DOHH2 (cell line): ENCODE results near the gene PSME4.

Experiments used
- CTCF ChIP-seq: fragments of 200-600 bp; sonication (generic); IDR thresholded peaks from one replicate; pipeline ENCODE4 v1.5.1; 2014; ENCODE audit warnings: antibody characterized with exemption, mild to moderate bottlenecking, low read depth, low read length; ENCODE audit not compliant: poor library complexity, severe bottlenecking
- EZH2phosphoT487 ChIP-seq: fragments of 200-600 bp; sonication (generic); IDR thresholded peaks from 2 replicates; pipeline ENCODE4 v1.6.1; 2017; ENCODE audit warnings: borderline replicate concordance, mild to moderate bottlenecking, antibody characterized with exemption, low read length, moderate library complexity, mixed read lengths

DNA sequence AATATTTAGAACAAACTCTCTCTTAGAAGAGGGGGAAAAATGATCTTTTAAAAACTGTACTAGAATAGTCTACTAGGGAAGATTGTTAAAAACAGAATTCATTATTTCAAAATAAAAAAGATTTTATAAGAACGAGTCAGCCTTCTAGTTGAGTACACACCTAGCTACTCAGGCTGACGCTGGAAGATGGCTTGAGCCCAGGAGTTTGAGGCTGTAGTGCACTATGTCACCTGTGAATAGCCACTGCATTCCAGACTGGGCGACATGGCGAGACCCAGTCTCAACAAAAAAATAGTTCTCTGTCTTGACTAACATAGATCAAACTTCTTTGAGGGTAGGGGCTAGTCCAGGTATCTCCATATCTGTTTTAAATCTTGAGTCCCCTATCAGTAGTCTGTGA is 150.1 kb downstream of the PSME4 start:
- no peak for TF ChIP-seq CTCF
- TF ChIP-seq EZH2phosphoT487: no peak
